B cell (primary cell): Measurements from ENCODE around the gene CCDC192.

Source experiments
- EZH2 ChIP-seq: IDR thresholded peaks from 2 replicates; pipeline ENCODE4 v1.6.1; 2012; ENCODE audit warnings: borderline replicate concordance, low read depth, mild to moderate bottlenecking, moderate library complexity, low read length; ENCODE audit not compliant: insufficient read depth, poor library complexity, severe bottlenecking
- TF ChIP-seq, protein P1 (sequence below): fragments of 200-600 bp; IDR thresholded peaks from one replicate; pipeline ENCODE4 v1.8.0; 2022; ENCODE audit warnings: antibody characterized with exemption, mild to moderate bottlenecking

DNA sequence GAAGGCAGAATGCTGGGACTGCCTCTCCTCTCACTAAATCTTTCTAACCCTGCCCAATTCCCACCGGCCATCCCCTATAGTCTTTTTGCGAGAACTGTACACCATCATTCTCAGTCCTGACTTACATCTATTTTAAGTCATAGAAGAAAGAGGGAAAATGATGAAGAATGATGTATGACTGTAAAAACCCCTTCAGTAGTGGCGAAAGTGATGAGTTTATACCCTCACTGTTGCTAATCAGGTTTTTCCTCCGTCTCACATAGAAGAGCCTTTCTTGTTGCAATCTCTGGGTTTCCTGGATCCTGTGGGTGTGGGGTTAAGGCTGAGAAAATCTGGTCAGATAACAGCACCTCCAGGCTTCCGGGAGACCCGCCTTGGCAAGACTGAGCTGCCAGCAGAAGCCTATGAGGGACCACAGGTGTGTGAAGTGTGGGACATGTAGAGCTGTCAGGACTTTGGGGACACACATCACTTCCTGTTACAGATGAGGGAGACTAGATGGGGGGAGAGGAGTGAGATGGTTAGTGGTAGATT, 233.3 kb downstream of the CCDC192 start:
- TF ChIP-seq, protein P1, sequence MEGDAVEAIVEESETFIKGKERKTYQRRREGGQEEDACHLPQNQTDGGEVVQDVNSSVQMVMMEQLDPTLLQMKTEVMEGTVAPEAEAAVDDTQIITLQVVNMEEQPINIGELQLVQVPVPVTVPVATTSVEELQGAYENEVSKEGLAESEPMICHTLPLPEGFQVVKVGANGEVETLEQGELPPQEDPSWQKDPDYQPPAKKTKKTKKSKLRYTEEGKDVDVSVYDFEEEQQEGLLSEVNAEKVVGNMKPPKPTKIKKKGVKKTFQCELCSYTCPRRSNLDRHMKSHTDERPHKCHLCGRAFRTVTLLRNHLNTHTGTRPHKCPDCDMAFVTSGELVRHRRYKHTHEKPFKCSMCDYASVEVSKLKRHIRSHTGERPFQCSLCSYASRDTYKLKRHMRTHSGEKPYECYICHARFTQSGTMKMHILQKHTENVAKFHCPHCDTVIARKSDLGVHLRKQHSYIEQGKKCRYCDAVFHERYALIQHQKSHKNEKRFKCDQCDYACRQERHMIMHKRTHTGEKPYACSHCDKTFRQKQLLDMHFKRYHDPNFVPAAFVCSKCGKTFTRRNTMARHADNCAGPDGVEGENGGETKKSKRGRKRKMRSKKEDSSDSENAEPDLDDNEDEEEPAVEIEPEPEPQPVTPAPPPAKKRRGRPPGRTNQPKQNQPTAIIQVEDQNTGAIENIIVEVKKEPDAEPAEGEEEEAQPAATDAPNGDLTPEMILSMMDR, result no peak
- TF ChIP-seq EZH2, result no peak
